Activated CD8-positive, alpha-beta T cell treated with anti-CD3 and anti-CD28 coated beads for 36 hours (primary cell): ENCODE results near the gene BASP1. TPM values are rescaled to one million over a fixed set of nuclear protein-coding genes. Genes with fewer than 3 reads are reported as not detected.
"Not testable (repeated sequence)": the region's sequence is repeated elsewhere in the genome, so short reads cannot be mapped to it uniquely, and the experiment has no call there.

Experiments used
- ATAC-seq: fragments of 200-7000 bp; cut with Tn5 transposase; one replicate; pipeline ENCODE4 v1.10.0; 2021; ENCODE audit warnings: mild to moderate bottlenecking, moderate library complexity
- CTCF ChIA-PET: fragments of 350-600 bp; sonication (Branson Sonifier 250); formaldehyde crosslinking; loops from one replicate; lab custom pipeline; 2021; ENCODE audit warnings: antibody characterized with exemption; lab: Charles Lee
- POLR2A ChIA-PET: fragments of 350-600 bp; sonication (Branson Sonifier 250); formaldehyde crosslinking; loops from one replicate; lab custom pipeline; 2021; ENCODE audit warnings: antibody characterized with exemption; lab: Charles Lee
- DNase-seq: peaks from one replicate; pipeline ENCODE4 v3.0.0-alpha.2; 2020
- H3K27ac Mint-ChIP-seq: one replicate; pipeline ENCODE4 v1.8.0; 2021; ENCODE audit warnings: mild to moderate bottlenecking, mixed read lengths
- H3K27me3 Mint-ChIP-seq: one replicate; pipeline ENCODE4 v1.8.0; 2021; ENCODE audit warnings: mixed read lengths
- H3K36me3 Mint-ChIP-seq: one replicate; pipeline ENCODE4 v1.8.0; 2021; ENCODE audit warnings: low read depth, mixed read lengths
- H3K4me1 Mint-ChIP-seq: one replicate; pipeline ENCODE4 v1.8.0; 2021; ENCODE audit warnings: low read depth, mixed read lengths
- H3K4me3 Mint-ChIP-seq: one replicate; pipeline ENCODE4 v1.8.0; 2021; ENCODE audit warnings: mild to moderate bottlenecking, moderate library complexity, mixed read lengths
- H3K9me3 Mint-ChIP-seq: one replicate; pipeline ENCODE4 v1.8.0; 2021; ENCODE audit warnings: mixed read lengths
- intact Hi-C: fragments of 100-400 bp; cut with micrococcal nuclease; formaldehyde crosslinking; loops from one replicate; pipeline ENCODE4 v1.10.0; 2022
- total RNA-seq, 2 experiments: library from RNA; stranded (reverse); gene quantifications; one replicate each; pipeline ENCODE4 v1.2.3, GENCODE V29; 2021
- TF ChIP-seq, protein P1 (sequence below): fragments of 200-600 bp; IDR thresholded peaks from one replicate; pipeline ENCODE4 v1.8.0; 2022; ENCODE audit warnings: antibody characterized with exemption, mild to moderate bottlenecking

BASP1 gene
- total RNA-seq, 2 experiments from 2014 or later: 0.18 to 0.47 TPM

DNA sequence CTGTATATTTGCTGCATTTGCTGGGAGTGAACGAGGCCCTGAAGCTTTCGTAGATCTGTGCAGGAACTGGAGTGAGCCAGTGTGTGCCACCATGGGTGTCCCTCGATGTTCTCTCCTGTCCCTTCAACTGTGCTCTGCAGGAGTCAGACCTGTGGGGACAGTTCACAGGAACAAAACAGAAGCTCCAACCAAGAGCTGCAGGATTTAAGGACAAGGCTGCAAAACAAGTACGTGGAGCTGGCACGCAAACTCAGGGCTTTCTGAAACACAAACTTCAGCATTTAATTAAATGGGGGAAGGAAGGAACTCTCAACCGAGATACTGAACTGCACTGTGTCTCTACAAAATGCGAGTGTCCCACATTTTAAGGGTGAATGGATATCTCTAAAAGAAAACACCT, 24.2 kb downstream of the BASP1 start:
- no peak for DNase-seq
- ChIA-PET POLR2A (no interaction called here), CTCF (no interaction called here)
- Mint-ChIP-seq H3K4me1 (no peaks in the 10 kb centered on the region), H3K27ac (no peak overlapping the region), H3K27me3 (no peaks in the 10 kb centered on the region), H3K4me3 (no peak overlapping the region), H3K9me3 (no peaks in the 10 kb centered on the region), H3K36me3 (no peaks in the 10 kb centered on the region)
- no peak for ATAC-seq
- TF ChIP-seq, protein P1, sequence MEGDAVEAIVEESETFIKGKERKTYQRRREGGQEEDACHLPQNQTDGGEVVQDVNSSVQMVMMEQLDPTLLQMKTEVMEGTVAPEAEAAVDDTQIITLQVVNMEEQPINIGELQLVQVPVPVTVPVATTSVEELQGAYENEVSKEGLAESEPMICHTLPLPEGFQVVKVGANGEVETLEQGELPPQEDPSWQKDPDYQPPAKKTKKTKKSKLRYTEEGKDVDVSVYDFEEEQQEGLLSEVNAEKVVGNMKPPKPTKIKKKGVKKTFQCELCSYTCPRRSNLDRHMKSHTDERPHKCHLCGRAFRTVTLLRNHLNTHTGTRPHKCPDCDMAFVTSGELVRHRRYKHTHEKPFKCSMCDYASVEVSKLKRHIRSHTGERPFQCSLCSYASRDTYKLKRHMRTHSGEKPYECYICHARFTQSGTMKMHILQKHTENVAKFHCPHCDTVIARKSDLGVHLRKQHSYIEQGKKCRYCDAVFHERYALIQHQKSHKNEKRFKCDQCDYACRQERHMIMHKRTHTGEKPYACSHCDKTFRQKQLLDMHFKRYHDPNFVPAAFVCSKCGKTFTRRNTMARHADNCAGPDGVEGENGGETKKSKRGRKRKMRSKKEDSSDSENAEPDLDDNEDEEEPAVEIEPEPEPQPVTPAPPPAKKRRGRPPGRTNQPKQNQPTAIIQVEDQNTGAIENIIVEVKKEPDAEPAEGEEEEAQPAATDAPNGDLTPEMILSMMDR: no peak
- intact Hi-C loops: no loop called here

DNA sequence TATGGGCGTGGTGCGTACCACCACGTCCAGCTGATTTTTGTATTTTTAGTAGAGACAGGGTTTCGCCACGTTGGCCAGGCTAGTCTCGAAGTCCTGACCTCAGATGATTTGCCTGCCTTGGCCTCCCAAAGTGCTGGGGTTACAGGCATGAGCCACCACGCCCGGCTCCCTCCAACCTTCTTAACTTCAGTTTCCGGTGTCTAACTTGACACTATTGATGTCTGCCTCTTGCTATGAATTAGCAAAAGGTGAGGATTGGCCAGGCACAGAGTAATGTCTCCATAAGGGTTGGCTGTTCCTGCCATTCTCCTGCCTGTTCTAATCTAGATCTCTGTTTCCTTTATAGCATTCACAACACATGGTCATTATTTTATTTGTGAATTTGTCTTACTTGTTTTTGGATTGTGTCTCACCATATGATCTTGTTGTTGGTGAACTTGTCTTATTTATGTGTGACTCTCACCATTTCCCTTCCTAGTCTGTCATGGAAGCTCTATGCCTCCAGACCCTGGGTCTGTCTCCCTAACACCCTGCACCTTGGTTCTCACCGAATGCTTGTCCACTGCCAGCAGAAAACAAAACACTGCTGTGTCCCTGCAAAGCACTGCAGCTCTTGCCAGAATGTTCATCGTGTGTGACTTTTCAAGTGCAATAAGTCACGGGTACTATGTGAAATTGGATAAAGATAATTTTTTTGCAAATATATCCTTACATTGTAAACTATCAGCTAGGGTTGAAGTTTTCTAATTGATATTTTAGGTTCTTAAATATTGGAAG, 26.0 kb downstream of the BASP1 start:
- Mint-ChIP-seq H3K9me3 (no peaks in the 10 kb centered on the region), H3K27me3 (no peaks in the 10 kb centered on the region), H3K4me3 (no peak overlapping the region), H3K27ac (no peak overlapping the region), H3K4me1 (no peaks in the 10 kb centered on the region), H3K36me3 (no peaks in the 10 kb centered on the region)
- ATAC-seq (no peak), DNase-seq (no peak)
- intact Hi-C loops: no loop called here
- CTCF ChIA-PET: interaction anchor here (1.1 kb wide), 1 partner anchor 316 kb away, joined by 3 read pairs; no protein-coding TSS in a partner anchor
- TF ChIP-seq, protein P1: no peak
- POLR2A ChIA-PET: no interaction called here

DNA sequence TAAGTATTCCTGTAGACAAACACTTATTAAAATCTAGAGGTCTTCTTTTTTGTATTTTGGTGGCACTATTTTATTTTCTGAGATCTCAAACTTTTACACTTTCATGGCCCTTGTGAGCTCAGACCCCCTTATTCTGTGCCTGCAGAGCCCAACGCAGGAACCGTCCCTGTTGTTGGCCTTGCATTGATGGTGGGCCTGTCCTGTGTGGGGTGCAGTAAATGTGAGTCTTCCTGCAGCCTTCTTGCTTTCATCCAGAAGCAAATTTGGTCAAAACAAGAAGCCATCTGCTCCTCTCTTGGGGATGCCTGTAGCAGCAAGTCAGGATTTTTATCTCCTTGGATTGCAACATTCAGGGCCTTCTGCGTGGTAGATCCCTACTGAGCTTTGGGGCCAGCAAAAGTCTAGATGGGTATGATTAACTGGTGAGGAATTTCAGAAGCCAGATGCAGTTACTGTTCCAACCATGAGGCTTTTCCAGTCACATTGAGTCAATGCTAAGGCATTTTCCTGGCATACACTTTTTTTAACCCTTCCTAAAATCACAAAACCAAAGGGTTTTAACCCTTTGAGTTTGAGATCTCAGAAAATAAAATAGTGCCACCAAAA, 31.7 kb downstream of the BASP1 start:
- intact Hi-C loops: no loop called here
- Mint-ChIP-seq H3K9me3 (no peaks in the 10 kb centered on the region), H3K27me3 (no peaks in the 10 kb centered on the region), H3K27ac (no peak overlapping the region), H3K4me1 (no peaks in the 10 kb centered on the region), H3K36me3 (no peaks in the 10 kb centered on the region), H3K4me3 (no peak overlapping the region)
- CTCF ChIA-PET: no interaction called here
- POLR2A ChIA-PET: no interaction called here
- TF ChIP-seq, protein P1: no peak
- ATAC-seq (no peak), DNase-seq (no peak)

DNA sequence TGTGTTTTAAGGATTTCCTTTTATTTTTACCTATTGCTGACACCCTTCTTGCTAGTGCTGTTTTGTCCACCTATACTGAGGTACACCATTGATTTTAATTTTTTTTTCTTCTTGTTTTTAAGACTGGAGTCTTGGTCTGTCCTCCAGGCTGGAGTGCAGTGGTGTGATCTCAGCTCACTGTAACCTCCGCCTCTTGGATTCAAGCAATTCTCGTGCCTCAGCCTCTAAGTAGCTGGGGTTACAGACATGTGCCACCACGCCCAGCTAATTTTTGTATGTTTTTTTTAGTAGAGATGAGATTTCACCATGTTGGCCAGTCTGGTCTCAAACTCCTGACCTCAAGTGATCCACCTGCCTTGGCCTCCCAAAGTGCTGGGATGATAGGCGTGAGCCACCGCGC, 32.4 kb downstream of the BASP1 start:
- not testable (repeated sequence) for H3K9me3 Mint-ChIP-seq, ATAC-seq

DNA sequence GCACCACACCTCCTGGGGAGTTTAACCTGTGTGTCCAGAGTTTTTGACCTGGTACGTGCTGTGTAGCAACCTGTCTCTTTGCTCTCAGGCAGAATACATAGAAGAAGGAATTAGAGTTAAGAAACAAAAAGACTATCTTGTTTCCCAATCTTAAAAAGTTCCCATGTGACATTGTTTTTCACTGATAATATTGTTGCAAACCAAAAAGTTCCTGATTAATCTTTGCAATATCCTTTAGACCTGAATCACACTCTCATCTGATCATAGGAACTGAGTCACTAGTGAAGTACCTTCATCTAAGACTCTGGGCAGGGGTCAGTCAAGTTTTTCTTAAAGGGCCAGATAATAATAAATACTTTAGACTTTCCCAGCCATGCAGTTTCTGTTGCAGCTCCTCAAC, 35.1 kb downstream of the BASP1 start:
- Mint-ChIP-seq H3K4me1 (no peaks in the 10 kb centered on the region), H3K36me3 (no peaks in the 10 kb centered on the region), H3K4me3 (no peak overlapping the region), H3K27ac (no peak overlapping the region), H3K9me3 (no peaks in the 10 kb centered on the region), H3K27me3 (no peaks in the 10 kb centered on the region)
- intact Hi-C loops: no loop called here
- no peak for DNase-seq
- ChIA-PET POLR2A (no interaction called here), CTCF (no interaction called here)
- TF ChIP-seq, protein P1: no peak
- no peak for ATAC-seq

More for the DNA sequence above, 32.4 kb downstream of the BASP1 start:
- POLR2A ChIA-PET, H3K27me3 Mint-ChIP-seq, H3K36me3 Mint-ChIP-seq, H3K4me3 Mint-ChIP-seq, CTCF ChIA-PET, intact Hi-C loops, H3K4me1 Mint-ChIP-seq, DNase-seq, H3K27ac Mint-ChIP-seq: not testable (repeated sequence)
